Fibroblast of gingiva (primary cell): Measurements from ENCODE around the gene CALY.
"Not testable (repeated sequence)": the region's sequence is repeated elsewhere in the genome, so short reads cannot be mapped to it uniquely, and the experiment has no call there.

Source experiments
- DNase-seq: peaks from one replicate; pipeline ENCODE4 v3.0.0-alpha.2; 2011; ENCODE audit warnings: low read depth

Gene CALY, protein sequence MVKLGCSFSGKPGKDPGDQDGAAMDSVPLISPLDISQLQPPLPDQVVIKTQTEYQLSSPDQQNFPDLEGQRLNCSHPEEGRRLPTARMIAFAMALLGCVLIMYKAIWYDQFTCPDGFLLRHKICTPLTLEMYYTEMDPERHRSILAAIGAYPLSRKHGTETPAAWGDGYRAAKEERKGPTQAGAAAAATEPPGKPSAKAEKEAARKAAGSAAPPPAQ

DNA sequence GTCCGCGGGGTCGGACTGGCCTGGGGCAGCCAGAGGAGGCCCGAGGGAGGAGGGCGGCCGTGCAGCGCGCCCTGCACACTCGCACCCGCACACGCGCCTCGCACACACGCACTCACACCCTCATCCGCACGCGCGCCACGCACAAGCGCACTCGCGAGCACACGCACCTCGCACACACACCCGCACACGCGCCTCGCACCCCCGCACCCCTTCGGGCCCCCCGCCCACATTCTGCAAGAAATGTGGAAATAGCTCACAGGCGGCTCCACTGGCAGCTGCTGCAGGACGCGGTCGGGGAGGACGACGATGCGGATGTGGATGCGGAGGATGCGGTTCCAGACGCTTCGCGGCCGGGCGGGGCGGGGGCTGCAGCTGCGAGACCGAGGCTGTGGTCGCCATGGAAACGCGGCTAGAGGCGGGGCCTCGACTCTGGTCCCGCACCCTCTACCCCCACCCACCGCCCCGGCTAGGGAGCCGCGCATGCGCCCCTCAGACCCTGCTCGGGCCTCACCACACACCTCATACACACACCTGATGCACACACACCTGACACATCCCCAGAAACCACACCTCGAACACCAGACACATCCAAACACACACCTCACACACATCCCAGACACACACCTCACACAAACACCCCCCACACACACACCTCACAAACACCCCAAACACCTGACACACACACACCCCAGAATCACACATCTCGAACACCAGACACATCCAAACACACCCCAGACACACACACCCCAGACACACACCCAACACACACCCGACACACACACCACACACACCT lies at the start of gene CALY:
Gene CALY (minus strand): TSS at position 320 of the 793 bp plus-strand sequence. CDS start 7,907 bp downstream, outside the sequence.
- no peak for DNase-seq

DNA sequence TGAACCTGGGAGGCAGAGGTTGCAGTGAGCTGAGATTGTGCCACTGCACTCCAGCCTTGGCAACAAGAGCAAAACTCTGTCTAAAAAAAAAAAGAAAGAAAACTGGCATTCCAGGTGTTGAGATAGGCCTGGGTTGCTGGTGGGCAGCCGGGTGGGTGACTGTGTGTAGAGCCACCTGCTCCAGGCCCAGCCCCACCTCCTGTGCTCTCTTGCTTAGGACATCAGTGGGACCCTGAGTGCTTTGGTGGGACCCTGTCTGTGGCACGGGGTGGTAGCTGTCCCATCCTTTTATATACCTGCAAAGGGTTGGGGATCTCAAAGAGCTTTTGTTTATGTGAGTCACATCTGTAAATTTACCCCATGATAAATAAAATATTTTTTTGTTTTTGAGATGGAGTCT lies 48.5 kb upstream of the CALY start:
- no peak for DNase-seq

DNA sequence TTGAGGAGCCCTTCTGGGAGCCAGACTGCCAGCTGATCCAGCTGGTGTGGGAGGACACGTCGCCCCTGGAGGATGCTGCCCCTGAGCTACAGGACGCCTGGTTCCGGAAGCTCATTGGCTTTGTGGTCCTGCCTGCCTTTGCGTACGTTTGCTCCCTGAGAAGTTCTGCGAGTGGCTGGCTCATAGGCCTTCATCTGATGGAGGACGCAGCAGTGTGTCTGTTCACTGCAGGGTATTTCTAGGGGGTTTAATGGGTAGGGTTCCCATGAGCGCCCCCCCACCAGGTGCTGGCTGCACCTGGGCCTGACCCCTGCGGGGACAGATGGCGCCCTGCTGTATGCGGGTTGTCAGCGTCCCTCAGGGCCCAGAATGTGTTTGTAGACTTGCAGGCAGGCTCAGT lies 47.4 kb upstream of the CALY start:
- DNase-seq = no peak

DNA sequence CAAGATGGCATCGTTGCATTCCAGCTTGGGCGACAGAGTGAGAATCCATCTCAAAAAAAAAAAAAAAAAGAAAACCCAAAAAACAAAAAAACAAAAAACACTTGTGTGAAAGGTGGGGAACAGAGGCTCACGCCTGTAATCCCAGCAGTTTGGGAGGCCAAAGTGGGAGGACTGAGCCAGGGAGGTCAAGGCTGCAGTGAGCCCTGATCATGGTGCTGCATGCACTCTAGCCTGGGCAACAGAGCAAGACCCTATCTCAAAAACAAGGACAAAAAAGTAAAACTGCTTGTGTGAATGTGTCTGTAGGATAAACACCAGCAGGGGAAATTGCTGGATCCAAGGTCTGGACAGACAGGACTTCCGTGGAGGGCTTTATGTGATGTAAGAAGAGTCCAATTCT lies 46.9 kb upstream of the CALY start:
- DNase-seq = no peak

DNA sequence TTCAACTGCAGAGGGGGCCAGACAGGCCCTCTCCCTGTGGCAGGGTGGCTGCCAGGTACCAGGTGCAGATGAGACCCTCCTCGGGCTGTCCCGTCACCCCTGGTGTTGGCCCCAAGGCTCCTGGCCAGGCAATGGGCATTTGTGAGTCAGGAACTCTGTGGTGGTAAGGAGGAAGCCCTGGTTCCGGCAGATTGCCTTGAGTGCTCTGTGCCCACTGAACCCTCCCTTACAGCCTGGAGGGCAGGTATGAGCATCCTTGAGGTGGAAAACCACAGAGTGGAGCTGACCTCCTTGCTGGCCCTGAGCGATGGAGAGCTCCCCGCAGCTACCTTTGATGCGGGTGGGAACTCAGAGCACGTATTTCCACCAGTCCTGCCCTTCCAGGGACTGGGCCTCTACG lies 44.3 kb upstream of the CALY start:
- no peak for DNase-seq

DNA sequence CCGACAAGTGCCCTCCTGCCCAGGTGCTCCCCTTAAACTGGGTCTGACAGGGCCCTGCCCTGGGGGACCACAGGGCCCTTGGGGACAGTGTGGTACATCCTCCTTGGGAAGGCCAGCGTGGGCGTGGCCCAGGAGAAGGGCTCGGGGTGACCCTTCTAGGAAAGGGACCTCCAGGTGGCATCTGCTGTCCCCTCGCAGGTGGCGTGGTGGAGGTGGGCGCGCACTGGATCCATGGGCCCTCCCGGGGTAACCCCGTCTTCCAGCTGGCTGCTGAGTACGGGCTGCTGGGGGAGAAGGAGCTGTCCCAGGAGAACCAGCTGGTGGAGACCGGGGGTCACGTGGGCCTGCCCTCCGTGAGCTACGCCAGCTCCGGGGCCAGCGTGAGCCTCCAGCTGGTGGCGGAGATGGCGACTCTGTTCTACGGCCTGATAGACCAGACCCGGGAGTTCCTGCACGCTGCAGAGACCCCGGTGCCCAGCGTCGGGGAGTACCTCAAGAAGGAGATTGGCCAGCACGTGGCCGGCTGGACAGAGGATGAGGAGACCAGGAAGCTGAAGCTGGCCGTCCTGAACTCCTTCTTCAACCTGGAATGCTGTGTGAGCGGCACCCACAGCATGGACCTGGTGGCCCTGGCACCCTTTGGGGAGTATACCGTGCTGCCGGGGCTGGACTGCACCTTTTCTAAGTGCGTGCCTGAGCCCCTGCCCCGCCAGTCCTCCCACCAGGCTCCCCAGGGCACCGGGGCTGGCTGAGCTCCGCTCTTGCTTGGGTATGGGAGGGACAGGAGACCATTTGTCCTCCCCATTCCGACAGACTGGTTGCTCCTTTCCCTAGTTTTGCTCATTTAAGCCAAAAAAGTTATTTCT lies 43.3 kb upstream of the CALY start:
- DNase-seq = no peak

DNA sequence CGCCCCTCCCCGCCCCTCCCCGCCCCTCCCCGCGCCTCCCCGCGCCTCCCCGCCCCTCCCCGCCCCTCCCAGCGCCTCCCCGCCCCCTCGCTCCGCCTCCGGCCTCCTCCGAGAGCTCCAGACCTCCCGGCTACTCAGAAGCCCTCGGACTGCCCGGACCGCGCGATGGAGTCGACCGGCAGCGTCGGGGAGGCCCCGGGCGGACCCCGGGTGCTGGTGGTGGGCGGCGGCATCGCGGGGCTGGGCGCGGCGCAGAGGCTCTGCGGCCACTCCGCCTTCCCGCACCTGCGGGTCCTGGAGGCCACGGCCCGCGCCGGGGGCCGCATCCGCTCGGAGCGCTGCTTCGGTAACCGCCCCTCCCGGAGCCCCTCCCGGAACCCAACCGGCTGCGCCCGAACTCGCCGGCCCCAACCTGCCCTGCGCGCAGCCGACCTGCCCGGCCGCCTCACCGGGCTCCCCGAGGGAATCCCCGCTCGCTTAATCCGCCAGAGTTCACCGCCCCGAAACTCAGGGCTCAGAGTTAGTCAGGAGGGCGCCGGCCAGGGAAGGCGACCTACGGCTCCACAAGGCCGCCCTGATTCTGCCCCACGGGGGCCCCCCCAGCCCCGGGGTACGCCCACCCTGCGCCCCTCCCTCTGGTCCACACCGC lies 42.6 kb upstream of the CALY start, which contains the start of gene PAOX:
Gene PAOX (plus strand): TSS at position 111 of the 649 bp plus-strand sequence. CDS start 55 bp downstream, at position 166.
- peak; percentile 62 for DNase-seq

DNA sequence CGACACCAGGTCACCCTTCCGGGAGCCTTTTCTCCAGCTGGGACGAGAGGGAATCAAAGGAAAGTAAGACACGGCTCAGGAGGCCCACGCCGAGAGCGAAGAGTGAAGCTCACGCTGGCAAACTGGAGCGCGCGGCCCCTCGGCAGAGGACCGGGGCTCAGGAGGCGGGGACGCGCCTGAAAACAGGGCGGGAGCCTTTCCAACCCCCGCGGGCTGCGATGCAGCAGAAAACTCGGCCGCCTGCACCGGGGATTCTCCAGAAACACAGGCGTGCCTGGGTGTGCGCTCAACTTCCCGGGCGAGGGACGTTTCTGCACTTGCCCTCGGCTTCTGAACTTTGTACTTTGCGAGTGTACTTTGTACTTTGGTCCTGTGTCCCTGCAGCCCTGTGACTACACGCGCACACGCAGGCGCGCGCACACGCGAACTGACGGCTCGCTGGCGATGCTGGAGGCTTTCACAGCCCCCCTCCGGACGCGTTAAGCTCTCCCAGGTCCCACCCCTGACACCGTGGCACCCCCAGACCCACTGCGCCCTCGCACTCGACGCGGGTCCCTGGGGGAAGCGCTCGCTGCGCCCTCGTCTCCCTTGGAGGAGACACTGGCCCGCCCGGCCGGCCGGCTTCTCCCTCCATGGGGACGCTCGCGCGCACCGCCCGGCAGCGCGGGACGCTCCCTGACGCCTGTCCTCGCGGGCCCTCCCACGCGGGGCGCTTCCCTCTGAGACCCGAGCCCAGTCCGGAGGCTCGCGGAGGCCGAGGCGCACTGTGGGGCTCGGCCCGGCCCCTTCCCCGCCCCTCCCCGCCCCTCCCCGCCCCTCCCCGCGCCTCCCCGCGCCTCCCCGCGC lies 41.8 kb upstream of the CALY start:
- DNase-seq = peak; percentile 40

DNA sequence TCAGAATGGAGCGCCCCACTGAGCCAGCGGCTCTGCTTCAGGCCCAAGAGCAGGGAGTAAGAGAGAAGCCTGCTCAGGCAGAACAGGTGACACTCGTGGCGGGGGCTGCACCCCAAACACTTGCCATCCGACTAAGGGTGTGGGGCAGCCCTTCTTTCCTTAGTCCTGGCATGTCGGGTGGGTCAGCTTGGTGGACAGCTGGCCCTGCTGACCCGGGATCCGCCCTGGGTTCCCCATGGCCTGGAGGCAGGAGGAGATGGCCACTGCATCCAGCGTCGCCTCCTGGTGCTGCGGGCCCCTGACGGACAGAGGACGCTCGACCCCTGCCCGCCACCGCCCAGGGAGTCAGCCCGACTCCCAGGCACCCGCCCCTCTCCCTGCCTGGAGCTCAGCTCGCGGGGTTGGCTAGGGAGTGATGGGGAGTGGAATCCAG lies 41.1 kb upstream of the CALY start:
- DNase-seq = no peak

DNA sequence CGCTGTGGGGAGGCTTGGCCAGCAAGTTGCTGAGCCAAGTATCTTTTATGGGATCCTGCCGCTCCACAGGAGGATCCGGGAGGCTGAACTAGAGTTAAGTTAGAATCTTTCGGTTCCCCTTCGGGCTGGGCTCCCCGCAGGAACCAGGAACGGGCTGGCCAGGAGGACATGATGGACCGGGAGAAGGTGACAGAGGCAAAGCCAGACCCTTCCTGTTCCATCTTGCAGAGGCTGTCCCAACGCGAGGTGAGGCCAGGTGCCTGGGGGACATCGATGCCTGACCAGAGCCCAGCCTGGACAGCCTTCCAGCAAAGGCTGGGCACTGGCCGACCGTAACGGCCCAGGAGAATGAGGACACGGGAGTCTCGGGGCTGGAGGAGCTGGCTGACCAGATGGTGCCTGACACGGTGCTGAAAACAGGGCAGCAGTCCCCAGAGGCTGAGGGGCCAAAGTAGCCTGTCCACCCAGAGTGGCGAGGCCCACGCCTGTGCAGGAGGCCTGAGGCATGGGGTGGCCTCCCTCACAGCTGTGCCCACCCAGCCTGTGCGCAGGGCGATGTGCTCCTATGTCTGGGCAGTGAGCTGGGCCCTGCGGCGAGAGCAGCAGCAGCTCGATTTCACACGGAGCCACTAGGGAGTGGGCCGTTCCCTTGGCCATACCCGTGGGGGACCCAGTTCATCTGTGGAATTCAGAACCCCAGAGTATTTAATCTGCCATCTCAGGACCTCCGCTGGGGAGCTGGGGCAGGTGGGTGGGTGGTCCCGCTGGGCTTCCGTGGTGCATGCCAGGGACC lies 40.5 kb upstream of the CALY start:
- no peak for DNase-seq

DNA sequence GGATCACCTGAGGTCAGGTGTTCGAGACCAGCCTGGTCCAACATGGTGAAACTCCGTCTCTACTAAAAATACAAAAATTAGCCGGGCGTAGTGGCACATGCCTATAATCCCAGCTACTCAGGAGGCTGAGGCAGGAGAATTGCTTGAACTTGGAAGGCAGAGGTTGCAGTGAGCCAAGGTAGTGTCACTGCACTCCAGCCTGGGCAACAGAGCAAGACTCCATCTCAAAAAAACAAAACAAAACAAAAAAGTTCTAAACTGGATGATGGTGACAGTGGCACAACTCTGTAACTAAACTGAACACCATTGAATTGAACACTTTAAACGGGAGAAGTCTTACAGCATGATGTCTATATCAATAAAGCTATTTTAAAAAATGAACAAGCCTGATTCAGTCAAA lies 39.5 kb upstream of the CALY start:
- DNase-seq = not testable (repeated sequence)

DNA sequence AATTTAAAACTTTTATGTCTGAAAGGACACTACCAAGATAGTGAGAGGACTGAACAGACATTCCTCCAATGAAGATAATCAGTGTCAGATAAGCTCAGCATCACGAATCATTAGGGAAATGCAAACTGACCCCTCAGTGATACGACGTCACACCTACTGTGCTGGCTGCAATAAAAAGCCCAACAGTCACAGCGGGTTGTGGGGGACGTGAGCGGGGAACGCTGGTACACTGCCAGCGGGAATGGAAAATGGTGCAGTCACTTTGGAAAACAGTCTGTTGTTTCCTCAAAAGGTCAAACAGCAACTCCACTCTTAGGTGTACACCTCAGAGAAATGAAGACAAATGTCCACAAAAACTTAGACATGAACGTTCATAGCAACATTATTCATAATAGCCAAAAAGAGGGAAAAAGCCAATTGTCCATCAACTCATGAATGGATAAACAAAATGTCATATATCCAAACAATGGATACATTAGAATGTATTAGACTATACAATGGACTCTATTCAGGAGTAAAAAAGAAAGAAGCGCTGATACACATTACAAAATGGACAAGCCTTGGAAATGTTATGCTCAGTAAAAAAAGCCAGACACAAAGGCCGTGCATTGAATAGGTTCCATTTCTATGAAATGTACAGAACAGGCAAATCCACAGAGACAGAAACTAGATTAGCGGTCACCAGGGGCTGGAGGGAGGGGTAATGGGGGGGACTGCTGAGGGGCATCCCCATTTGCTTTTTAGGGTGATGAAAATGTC lies 38.8 kb upstream of the CALY start:
- DNase-seq = no peak

DNA sequence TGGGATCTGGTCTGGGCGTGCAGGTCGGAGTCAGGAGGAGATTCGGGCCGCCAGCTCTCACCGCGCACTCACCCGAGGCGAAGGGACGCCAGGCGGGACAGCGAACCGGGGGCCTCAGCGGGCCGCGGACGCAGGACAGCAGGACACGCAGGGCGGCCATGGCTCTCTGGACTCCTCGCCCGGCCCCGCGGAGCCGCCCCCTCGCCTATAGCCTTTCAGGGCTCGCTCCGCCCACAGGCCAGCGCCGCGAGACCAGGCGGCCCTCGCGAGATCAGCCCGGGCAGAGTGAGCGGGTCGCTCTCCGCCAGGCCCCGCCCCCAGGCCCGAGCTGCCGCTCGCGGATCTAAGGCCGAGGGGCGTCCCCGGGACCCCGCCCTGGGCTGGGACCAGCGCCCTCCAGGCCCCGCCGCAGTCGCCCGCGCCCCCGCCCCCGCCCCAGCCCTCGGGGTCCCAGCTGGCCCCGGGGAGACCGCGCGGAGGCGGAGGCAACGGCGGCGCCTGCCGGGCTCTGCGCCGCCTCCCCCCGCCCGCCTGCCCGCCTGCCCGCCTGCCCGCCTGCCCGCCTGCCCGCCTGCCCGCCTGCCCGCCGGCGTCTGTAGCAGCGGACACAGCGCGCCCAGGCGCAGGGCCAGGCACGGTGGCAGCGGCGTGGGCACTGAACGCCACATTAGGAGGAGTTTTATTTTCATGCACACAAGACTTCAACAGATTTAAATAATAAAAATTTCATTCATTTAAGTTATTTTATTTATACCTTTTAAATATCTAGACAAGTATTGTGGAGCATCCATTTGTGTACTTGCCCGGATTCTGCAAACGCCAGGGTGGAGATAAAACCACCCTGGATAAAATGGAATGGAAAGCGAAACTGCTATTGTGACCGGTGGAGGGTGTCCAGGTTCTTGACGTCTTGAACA lies 36.7 kb upstream of the CALY start, which contains the start of gene ECHS1:
Gene ECHS1 (minus strand): TSS at position 181 of the 917 bp plus-strand sequence. CDS start 21 bp downstream, at position 160.
- peak; percentile 88 for DNase-seq

DNA sequence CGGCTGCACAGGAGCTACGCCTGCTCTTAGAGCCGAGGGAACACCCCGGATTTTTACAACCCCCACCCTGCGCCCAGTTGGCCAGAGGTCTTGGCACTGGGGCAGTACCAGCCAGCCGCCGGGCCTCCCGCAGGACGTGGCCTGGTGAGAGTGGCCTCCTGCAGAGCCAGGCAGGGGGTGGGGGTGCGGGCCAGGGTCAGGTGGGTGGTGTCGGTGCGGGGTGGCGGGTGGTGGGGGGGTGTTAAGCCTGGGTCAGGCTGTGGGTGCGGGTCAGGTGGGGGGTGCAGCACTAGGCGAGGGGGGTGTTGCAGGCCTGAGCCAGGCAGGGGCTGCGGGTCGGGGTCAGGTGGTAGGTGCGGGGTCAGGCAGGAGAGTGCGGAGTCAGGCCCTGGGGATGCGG lies 35.8 kb upstream of the CALY start:
- DNase-seq = no peak

DNA sequence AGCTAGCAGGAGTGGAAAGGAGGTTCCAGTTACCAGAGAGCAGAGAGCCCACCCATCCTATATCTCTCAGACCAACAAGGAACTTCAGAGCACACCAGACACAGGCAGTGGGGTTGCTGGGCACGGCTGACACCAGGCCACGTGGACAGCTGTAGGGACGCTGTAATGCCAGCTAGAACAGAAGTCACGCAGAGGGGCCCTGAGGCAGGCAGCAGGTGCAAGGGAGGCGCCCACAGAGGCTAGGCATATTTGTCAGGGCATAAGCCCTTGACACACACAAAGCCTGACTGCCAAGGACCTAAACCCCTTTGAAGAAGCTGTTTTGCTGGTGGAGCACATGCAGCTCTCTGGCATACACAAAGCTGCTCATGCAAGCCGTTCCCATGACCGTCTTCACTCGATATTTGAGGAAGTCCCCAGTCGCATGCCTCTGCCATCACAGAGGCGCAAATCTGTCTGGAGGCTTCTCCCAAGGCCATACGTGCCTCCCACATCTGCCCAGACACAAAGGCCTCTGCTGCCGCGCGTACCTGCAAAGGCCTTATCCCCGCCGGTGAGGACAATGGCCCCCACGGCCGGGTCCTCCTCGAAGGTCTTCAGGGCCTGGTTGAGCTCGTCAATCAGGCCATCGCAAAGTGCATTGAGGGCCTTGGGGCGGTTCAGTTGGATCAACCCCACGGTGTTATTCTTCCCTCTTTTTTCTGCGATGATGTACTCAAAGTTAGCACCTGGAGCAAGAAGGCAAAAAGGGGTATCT lies 33.5 kb upstream of the CALY start:
- DNase-seq = no peak

DNA sequence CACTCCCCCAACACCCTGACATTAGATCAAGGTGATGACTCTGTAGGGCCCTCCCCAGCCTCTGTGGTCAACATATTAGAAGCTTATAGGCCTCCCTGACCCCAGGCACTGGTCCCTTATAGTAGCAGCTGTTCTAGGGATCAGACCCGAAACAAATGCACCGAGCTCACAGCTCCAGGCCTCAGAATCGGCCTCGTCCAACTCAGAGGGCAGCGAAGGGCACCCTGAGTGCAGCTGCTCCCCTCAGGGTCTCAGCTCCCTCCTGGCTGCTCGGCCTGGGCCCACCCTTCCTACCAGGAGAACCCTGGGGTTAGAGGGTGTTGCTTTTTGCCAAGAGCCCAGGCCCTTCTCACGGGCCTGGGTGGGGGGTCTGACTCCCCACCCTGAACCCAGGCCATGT lies 31.5 kb upstream of the CALY start:
- DNase-seq = no peak

DNA sequence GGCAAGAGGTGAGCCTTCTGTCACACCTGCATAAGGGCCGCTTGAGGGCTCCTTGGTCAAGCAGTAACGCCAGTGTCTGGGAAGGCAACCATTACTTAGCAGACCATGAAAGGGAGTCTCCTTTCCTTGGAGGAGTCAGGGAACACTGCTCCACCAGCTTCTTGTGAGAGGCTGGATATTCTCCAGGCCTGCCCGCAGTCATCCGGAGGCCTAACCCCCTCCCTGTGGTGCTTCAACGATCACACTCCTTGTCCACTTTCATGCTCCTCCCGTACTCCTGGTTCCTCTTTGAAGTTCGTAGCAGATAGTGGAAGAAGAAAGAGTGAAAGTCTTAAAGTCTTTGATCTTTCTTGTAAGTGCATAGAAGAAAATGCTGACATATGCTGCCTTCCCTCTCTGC lies 30.8 kb upstream of the CALY start:
- DNase-seq = not testable (repeated sequence)

DNA sequence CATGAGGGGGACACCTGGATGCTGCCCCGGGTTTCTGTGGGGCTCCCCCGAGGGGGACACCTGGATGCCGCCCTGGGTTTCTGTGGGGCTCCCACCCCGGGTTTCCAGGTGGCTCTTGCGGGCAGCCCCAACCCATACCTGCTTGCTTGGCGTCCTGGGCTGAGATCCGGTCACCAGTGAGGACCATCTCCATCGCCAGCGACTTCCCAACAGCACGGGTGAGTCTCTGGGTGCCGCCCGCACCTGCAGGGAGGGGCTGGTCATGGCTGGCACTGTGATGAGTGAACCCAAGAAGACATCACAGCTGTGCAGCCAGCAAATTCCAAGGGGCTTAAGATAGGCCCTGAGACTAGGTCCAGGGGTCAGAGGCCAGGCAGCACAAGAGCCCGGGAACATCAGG lies 30.1 kb upstream of the CALY start:
- DNase-seq = no peak
